NCI-H2107 (cell line): ENCODE results near the gene DNAH8.

Experiments
- DNase-seq: peaks from one replicate; lab custom pipeline; 2025; lab: John Stamatoyannopoulos, UW

DNAH8 gene

GRCh38 chr6:38799529-38800184, 84.5 kb downstream of the DNAH8 start:
- DNase-seq = no peak

GRCh38 chr6:38801305-38801704, 86.2 kb downstream of the DNAH8 start:
- DNase-seq = no peak

- no peak for DNase-seq
These were observed 87.4 kb downstream of the DNAH8 start for GRCh38 chr6:38802497-38802896.

GRCh38 chr6:38803129-38803528, 88.0 kb downstream of the DNAH8 start:
- DNase-seq = no peak

GRCh38 chr6:38804358-38804757, 89.2 kb downstream of the DNAH8 start:
- DNase-seq = no peak

GRCh38 chr6:38805127-38805655, 90.1 kb downstream of the DNAH8 start:
- DNase-seq = no peak

- no peak for DNase-seq
These were observed 90.6 kb downstream of the DNAH8 start for GRCh38 chr6:38805692-38806091.

GRCh38 chr6:38806271-38806670, 91.2 kb downstream of the DNAH8 start:
- DNase-seq = no peak

GRCh38 chr6:38806833-38807232, 91.7 kb downstream of the DNAH8 start:
- DNase-seq = no peak

GRCh38 chr6:38808039-38808438, 92.9 kb downstream of the DNAH8 start:
- DNase-seq = no peak

- no peak for DNase-seq
These were observed 98.1 kb downstream of the DNAH8 start for GRCh38 chr6:38813041-38813823.

GRCh38 chr6:38814761-38815160, 99.7 kb downstream of the DNAH8 start:
- DNase-seq = no peak

GRCh38 chr6:38815250-38815649, 100.1 kb downstream of the DNAH8 start:
- DNase-seq = no peak

GRCh38 chr6:38818691-38819090, 103.6 kb downstream of the DNAH8 start:
- no peak for DNase-seq

- no peak for DNase-seq
These were observed 107.9 kb downstream of the DNAH8 start for GRCh38 chr6:38822963-38823362.

GRCh38 chr6:38824243-38824894, 109.3 kb downstream of the DNAH8 start:
- no peak for DNase-seq

- no peak for DNase-seq
These were observed 111.9 kb downstream of the DNAH8 start for GRCh38 chr6:38827024-38827423.

- no peak for DNase-seq
These were observed 116.8 kb downstream of the DNAH8 start for GRCh38 chr6:38831865-38832264.

- no peak for DNase-seq
These were observed 118.2 kb downstream of the DNAH8 start for GRCh38 chr6:38833320-38833719.

- no peak for DNase-seq
These were observed 121.5 kb downstream of the DNAH8 start for GRCh38 chr6:38836585-38836984.

GRCh38 chr6:38837101-38837500, 122.0 kb downstream of the DNAH8 start:
- no peak for DNase-seq

GRCh38 chr6:38843798-38844197, 128.7 kb downstream of the DNAH8 start:
- DNase-seq = no peak

GRCh38 chr6:38845931-38846330, 130.8 kb downstream of the DNAH8 start:
- DNase-seq = no peak
